CD1c-positive myeloid dendritic cell (primary cell): ENCODE measurements around the gene SMTNL2.

Source experiments
- DNase-seq: peaks from one replicate; pipeline ENCODE4 v3.0.0-alpha.2; 2016; ENCODE audit errors: extremely low spot score

The SMTNL2 gene

DNA sequence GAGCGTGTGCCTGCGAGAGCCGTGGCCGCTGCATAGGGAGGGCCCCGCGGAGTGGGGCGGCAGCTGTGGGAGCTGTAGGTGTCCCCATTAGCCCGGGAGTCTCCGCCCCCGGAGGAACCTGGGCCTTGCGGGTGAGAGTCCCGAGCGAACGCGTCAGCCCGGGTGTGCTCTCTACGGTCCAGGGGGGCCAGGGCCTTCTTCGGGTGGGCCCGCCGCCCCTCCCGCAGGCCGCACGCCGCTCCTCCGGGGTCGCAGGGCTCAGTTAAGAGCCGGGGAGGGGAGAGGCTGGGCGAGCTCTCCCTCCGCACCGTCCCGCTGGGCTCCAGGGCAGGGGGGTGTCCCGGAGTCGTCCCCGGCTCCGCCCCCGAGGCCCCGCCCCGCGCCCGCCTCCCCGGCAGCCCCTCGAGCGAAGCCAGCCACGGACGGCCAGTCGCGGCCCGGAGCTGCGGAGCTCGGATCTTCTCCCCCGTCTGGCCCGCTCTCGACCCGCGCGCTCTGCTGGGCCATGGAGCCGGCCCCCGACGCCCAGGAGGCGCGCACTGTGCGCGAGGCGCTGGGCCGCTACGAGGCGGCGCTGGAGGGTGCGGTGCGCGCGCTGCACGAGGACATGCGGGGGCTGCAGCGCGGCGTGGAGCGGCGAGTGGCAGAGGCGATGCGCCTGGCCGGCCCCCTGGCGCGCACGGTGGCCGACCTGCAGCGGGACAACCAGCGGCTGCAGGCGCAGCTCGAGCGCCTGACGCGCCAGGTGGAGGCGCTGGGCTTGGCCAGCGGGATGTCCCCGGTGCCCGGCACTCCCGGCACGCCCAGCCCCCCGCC is at the start of gene SMTNL2:
SMTNL2 (plus strand) TSS at position 429 of the 816 bp plus-strand sequence; CDS start at position 506, 77 bp downstream.
- peak; percentile 26 for DNase-seq

DNA sequence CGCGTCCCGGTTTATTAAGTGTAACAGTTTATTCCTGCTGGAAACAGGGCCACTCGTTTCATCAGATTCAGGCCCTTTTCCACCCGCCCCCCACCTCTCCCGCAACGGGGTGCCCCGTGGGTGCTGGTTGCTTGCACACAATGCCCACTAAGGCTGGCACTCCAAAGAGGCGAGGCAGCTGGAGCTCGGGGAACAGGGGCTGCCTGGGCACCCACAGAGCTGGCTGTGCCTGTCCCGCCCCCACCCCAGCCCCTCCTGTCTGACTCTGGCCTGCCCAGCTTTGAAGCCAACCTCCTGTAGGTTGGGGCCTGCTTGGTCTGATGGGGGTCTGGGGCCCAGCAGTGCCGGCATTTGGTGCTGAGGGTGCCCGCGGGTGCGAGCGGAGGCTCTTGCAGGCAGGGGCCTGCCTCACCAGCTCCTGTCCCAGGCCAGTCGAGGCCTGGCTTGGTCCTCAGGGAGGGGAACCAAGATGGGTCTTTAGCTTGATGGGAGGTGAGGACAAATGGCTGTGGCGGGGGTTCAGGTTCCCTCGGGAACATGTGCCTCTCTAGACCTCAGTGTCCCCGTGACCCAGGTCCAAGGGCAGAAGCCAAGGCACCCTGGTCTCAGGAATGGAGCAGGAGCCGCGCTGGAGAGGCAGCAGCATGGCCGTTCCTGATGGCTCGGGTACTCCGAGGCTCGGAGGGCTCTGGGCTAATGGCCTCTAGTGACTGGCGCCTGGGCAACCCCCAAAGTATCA is 49.2 kb upstream of the SMTNL2 start:
- DNase-seq = no peak

- DNase-seq = no peak
Observed at GRCh38 chr17:4535667-4536258, 48.6 kb upstream of the SMTNL2 start.

GRCh38 chr17:4536259-4536741 is 48.0 kb upstream of the SMTNL2 start:
- no peak for DNase-seq

DNA sequence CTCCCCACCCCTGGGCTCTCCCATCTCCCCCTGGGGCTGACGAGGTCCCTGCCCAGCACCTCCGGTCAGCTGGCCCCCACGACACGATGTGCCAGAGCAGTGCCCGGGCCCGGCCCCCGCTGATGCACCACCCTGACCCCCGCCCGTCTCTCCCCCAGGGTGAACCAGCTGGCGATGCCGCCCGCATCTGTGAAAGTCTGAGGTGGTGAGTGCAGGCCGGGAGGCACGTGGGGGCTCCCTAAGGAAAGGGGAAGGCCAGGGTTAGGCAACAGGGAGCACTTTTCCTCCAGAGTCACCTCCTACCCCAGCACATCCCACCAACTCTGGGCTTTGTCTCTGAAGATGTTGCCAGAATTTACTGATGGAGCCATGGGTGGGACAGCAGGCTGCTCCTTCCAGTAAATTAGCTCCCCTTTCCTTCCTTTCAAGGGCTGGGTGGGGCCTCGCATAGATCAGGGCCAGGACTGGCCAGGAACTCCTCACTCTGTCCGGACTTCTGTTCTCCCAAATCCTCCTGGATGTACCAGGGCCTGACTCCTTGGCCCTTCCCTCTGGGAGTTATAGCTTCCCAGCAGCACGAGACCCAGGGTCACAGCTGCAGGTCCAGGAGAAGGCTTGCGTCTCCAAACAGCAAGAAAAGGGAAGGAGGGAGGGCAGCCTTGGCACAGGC is 47.5 kb upstream of the SMTNL2 start:
- peak; percentile 47 for DNase-seq

DNA sequence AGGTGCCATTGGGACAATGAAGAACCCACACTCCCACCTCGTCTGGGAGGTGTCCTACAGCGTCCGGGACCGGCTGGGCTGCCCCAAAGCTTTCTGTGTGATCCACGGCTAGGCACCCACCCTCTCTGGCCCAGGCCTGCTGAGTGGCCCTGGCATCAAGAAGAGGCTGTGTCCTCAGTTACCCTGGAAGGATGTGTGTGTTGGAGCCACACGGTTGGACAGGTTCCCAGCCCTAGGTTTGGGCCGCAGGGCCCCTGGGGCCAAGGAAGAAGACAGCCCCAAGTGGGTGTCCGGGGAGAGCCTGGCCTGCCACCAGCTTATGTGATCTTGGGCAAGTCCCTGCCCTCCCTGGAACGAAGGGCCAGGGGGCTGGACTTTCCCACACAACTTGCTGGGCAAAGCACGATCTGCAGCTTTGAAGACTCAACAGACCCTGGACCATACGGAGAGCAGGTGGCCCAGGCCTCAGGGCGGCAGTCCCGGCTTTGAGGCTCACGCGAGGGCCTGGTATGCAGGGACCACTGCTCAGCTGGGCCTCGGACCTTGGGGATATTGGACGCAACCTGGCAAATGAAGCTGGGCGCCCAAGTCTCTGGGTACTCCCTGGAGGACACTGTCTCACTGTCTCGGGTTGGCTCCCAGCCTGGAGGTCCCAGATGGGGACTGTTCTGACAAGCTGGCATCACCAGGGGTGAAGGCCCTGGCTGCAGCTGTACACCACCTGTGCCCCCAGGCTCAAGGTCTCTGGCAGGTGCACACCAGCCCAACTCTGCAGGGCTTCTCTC is 46.7 kb upstream of the SMTNL2 start:
- DNase-seq = no peak

DNA sequence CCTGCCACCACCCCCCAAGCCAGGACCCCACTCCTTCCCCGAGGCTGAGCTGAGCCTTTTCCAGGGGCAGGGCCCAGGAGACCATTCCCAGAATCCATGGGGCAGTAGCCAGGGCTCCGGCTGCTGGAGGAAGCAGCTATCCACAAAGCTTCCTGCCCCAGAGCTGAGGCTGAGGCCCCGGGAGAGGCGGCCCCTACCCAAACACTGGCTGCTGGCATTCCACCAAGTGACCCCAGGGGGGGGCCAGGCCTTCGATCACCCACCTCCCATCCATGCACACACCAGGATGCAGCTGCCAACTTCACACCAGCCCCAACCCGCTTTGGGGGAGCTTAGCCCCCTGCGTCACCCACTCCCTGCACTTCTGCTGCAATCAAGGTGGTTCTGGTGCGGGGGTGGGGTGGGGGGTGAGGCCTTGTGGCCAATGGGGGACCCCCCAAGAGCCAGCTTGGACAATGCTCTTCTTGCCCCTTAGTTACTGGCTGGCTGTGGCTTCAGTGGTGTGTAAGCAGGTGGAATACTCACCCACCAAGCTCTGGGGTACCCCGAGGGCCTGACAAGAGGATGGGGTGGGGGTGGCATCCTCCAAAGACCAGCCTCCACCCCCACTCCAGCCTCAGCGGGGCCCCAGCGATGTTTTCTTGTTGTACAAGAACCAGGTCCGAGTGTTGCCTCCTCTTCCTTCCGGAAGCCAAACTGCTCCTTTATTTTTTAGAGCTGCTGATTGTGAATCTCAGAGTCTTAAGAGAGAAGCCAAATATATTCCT is 45.9 kb upstream of the SMTNL2 start:
- no peak for DNase-seq

DNA sequence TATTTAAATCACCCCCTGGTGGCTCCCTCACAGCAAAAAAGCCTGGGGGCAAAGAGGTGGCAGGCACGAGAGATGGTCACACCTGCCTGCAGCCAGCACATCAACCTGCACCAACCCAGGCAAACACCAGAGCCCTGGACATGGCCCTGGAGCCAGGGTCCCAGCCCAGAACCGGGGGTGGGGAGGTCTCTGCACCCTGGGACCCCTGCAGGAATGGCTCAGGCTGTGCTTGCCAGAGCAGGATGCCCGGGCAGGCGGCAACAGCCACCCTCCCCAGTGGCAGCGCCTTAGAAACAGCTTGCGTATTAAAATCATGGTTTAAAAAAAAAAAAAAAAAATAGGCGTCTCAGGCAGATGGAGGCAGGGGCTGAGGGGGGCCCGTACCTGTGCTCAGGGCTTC is 45.3 kb upstream of the SMTNL2 start:
- DNase-seq = no peak

- DNase-seq = no peak
Observed at GRCh38 chr17:4539576-4540223, 44.6 kb upstream of the SMTNL2 start.

DNA sequence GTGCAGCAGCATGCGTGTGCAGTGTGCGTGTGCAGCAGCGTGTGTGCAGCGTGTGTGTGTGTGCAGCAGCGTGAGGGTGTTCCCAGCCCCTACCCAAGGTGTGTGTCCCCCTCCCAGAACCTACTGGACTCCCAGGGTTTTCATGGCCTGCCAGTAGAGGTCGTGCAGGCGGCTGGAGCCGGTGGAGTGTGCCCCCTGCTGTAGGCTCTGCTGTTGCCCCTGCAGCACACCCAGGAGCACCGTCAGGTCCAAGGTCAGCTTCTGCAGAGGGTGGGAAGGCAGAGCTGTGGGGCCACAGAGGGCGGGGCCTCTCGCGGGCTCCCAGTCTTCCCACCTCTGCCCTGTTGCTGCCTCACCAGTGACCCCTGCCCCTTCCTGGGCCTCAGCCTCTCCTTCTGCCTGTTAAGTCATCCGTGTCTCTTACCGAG is 44.1 kb upstream of the SMTNL2 start:
- DNase-seq = no peak

DNA sequence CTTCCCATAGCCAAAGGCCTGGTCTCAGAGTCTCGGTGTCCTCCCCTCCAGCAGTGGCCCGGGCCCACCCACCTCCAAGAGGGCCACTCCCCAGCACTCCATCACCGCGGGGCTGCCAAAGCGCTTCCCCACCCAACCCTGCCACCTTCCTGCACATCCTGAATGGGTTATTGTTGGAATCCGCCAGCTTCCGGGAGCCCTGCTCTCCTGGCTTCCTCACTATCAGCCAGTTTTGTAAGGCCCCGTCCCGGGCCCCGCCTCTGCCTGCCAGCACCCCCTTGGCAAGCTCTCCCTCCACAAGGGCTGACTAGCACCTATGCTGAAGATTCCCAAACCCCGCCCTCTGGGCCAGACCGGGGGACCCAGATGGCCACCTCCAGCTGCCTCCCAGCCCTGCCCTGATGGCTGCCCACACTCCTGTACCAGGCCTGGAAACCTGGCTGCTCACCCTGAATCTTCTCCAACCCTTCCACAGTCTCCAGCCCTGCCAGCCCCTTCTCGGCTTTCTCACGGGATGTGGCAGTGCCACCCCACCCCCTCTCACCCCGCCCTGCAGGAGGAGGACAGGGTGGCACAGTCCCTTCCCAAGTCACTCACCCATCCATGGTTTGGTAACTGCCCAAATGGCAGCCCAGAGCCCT is 43.5 kb upstream of the SMTNL2 start:
- no peak for DNase-seq

DNA sequence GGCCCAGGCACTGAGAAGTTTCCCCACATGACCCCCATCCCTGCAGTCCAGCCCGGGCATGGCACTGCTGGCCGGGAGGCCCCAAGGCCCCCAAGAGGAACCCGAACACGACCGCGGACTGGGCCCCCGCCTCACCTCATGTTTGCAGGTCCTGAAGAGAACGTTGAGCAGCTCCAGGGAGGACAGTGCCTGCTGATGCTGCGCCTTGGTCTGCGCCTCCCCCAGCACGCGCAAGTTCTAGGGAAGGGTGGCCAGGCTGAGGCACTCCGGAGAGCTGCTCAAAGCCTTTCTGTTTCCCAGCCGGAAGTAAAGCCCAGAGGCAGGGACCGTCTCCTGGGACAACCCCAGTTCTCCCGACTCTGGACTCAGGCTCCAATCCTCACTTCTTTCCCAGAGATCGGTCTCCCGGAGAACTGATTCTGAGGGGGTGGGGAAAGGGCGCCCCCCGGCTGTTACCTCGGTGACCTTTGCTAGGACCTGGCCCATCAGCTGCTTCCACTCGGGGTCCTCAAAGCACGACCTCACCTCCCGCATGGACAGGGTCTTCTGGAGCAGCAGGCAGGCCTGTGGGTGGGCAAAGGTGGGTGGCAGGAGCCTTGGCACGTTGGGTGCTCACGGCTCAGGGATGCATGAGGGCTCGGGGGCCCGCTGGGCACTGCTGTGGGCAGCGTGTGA is 42.9 kb upstream of the SMTNL2 start:
- no peak for DNase-seq

DNA sequence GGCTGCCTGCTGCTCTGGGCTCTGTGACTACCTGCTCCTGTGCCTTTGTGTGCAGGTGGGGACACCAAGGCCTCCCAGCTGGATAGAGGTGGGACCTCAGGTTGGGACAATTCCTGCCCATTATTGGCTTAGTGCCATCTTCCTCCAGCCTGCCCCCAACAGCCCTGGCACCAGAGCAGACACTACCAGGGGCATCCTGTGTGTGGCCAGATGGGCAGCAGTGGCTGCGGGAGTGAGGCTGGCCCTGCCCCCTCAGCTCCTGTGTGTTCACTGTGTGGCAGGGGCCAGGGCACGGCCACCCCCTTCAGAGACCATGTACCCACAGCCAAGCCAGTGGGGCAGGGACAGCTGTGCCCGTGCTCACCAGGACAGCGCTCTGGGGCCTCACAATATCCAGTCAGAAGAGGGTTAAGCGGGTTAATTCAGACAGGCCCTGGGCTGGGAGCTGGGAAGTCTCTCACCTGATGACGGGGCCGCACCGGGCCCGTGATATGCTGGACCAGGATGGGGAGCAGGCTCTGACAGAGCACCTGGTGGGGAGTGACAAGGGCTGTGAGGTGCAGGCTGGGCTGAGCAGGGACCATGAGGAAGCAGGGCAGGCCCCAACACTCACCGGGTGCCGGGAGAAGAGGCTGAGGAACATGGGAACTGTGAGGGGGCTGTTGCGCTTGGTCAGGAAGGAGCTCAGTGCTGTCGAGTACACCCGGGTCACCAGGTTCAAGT is 42.2 kb upstream of the SMTNL2 start:
- DNase-seq = no peak

GRCh38 chr17:4542726-4543191 is 41.6 kb upstream of the SMTNL2 start:
- no peak for DNase-seq

- no peak for DNase-seq
Observed at GRCh38 chr17:4543557-4544026, 40.7 kb upstream of the SMTNL2 start.

- DNase-seq = no peak
Observed at GRCh38 chr17:4544135-4544950, 40.0 kb upstream of the SMTNL2 start.

- DNase-seq = no peak
Observed at GRCh38 chr17:4544951-4545216, 39.4 kb upstream of the SMTNL2 start.
